GM21737 (cell line): Measurements from ENCODE around the gene OTUD3.
"Not testable (repeated sequence)": the region's sequence is repeated elsewhere in the genome, so short reads cannot be mapped to it uniquely, and the experiment has no call there.

Experiments used
- ATAC-seq: cut with Tn5 transposase; IDR thresholded peaks from one replicate; pipeline ENCODE4 v1.9.1; 2021; ENCODE audit warnings: mild to moderate bottlenecking, moderate library complexity; ENCODE audit not compliant: unreplicated experiment

Gene OTUD3, protein sequence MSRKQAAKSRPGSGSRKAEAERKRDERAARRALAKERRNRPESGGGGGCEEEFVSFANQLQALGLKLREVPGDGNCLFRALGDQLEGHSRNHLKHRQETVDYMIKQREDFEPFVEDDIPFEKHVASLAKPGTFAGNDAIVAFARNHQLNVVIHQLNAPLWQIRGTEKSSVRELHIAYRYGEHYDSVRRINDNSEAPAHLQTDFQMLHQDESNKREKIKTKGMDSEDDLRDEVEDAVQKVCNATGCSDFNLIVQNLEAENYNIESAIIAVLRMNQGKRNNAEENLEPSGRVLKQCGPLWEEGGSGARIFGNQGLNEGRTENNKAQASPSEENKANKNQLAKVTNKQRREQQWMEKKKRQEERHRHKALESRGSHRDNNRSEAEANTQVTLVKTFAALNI

DNA sequence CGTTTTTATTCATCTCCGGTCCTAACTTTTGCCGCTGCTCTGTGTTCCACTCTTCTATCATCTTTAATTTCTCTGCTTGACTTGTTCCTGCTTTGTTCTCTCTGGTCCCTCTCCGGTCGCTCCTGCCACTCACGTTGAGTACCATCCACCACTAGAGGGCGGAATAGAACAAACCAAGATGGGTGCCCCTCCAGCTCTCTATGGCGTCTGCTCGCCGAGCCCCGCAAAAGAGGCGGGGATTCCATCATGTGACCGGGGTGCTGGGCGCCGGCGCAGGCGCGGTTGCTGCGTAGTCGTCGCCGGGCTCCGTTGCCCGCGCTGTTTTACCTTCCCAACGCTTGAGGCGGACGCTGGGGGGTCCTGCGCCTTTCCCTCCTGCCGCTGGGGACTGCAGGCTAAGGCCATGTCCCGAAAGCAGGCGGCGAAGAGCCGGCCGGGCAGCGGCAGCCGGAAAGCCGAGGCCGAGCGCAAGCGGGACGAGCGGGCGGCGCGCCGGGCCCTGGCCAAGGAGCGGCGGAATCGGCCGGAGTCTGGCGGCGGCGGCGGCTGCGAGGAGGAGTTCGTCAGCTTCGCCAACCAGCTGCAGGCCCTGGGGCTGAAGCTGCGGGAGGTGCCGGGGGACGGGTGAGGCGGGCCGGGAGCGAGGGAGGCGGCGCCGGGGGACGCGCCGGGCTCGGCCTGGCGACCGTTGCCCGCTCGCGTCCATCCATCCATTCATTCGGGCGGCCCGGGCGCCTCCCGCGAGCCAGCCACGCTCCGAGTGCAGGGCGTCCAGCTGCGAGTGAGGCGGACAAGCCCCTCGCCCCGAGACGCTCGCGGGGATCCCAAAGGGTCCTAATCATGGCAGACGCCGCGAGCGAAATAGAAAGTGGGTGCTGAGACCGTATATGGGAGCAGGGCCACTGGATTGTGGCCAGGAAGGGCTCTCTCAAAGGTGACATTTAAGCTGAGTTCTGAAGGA lies at the start of gene OTUD3:
Gene OTUD3 (plus strand): TSS at position 285 of the 961 bp plus-strand sequence. CDS start 119 bp downstream, at position 404.
- peak; percentile 91 for ATAC-seq

DNA sequence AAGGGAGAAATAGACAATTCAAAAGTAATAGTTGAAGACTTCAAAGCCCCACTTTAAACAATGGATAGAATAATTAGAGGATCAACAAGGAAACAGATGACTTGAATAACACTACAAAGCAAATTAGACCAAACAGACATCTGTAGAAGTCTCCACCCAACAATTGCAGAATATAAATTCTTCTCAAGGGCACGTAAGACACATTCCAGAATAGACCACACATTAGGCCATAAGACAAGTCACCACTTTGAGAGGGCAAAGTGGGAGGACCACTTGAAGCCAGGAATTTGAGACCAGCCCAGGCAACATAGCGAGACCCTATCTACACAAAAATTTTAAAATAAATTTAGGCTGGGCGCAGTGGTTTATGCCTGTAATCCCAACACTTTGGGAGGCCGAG lies 46.6 kb upstream of the OTUD3 start:
- no peak for ATAC-seq

DNA sequence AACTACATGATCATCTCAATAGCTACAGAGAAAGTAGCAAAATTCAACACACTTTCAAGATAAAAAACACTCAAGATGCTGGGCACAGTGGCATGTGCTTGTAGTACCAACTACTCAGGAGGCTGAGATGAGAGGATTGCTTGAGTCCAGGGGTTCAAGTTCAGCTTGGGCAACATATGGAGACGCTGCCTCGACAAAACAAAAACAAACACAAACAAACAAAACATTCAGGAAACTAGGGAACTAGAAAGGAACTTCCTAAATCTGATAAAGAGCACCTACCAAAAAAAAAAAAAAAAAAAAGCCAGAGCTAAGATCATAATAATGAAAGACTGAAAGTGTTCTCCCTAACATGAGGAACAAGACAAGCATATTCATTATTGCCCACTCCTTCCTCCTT lies 44.3 kb upstream of the OTUD3 start:
- no peak for ATAC-seq

DNA sequence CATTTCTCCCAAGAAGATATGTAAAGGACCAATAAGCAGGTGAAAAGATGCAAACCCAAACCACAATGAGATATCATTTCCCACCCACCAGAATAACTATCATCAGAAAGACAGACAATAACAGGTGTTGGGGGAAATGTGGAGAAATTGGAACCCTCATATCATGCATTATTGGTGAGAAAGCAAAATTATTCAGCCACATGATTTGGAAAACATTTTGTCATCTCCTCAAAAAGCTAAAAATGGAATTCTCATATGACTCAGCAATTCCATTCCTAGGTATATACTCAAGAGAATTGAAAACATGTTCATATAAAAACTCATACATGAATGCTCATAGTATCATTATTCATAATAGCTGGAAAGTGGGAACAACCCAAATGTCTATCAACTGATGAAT lies 42.0 kb upstream of the OTUD3 start:
- no peak for ATAC-seq

DNA sequence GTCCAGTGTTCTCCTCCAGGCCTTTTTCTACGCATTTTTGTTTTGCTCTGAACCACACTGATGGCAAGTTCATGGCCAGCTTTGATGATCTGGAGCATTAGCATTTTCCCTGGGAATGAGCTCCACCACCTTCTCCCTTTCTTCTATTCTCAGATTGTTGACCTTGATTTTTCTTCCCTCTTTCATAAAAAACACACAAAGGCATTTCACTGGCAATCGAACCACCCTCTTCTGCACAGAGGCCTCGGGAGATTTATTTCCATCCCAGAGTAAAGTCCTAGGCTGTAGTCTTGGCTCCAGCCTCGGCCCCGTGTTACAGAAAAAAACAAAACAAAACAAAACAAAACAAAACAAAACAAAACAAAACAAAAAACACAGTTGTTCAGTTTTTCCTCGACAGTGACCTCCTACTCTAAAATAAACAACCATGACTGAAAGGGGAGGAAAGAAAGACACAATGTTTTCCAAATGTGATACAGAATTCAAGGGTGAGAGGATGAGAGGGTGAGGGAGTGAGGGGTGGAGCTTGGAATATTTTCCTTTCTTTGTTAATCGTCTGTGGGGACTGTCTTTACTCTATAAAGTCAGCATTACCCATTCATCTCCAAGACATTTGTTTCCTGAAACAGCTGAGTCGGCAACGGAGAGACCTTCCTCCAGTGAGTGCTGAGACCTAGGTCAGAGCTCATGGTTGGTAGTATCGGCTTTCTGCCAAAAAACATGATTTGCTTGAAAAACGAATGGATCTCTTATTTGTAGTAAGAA lies 37.3 kb upstream of the OTUD3 start:
- no peak for ATAC-seq

DNA sequence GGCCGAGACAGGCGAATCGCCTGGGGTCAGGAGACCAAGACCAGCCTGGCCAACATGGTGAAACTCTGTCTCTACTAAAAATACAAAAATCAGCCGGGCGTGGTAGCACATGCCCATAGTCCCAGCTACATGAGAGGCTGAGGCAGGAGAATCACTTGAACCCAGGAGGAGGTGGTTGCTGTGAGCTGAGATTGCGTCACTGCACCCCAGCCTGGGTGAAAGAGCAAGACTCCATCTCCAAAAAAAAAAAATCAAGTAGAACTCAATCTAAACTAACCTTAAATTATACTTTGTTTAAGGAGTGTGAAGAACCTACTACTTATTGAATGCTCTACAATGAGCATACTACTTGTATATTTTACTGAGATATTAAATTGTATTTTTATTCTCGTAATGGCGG lies 36.6 kb upstream of the OTUD3 start:
- ATAC-seq, result no peak

DNA sequence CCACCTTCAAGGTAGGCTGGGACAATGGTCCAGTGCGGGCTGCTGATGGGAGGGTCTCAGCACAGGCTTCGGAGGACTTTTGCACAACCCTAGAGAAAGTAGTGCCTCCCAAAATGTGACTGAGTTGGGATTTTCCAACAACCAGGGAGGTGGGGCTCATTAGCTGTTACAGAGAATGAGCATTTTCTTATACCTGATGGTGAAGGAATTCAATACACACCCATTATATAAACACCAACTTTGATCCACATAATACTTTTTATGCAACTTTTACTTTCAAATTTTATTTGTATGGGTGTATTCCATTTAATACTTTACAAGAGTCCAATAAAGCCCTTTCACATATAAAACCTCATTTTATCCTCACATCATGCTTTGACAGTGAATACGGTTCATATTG lies 35.9 kb upstream of the OTUD3 start:
- no peak for ATAC-seq

DNA sequence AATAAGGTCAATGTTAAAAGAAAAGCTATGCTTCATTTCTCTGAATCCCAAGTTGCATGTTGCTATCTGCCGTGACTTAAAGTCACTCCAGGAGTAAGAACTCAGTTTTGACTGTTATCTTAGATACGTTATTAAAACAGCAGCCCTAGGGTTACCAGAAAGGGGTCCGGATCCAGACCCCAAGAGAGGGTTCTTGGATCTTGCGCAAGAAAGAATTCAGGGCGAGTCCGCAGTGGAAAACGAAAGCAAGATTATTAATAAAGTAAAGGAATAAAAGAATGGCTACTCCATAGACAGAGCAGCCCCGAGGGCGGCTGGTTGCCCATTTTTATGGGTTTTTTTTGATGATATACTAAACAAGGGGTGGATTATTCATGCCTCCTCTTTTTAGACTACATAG lies 34.9 kb upstream of the OTUD3 start:
- ATAC-seq, result not testable (repeated sequence)

DNA sequence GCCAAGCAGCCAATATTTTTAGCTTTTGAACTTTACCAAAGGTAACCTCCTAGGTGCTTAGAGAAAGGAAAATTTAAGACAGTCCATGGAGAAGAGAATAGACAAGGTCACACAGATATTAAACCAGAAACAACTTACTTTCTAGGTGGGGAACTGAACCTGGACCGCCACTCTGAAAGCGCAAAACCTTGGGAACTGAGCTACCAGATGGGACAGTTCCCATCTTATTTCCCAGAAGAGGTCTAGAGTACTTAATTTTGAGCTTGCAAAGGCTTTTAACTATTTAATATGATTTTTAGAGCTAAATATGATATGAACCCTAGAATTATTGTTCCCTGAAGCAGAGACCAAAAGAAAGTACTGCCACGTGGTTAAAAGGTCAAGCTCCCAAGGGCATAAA lies 32.9 kb upstream of the OTUD3 start:
- not testable (repeated sequence) for ATAC-seq

DNA sequence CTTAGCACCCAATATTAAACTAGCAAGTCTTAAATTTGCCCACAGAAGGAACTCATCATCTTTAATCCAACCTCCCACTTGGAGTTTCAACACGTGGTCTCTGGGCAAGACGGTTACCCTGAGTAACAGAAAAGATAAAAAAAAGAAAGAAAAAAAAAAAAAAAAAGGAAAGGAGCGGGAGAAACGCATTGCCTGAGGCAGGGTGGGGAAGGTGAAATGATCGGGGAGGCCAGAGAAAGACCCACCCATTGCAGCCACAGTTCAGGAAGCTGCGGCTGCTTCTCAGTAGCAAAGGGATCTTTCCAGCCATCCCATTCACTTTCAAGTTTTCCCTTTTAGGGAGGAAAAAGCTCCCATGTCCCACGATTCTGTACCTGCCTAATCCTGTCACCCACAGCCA lies 32.0 kb upstream of the OTUD3 start:
- ATAC-seq, result no peak

DNA sequence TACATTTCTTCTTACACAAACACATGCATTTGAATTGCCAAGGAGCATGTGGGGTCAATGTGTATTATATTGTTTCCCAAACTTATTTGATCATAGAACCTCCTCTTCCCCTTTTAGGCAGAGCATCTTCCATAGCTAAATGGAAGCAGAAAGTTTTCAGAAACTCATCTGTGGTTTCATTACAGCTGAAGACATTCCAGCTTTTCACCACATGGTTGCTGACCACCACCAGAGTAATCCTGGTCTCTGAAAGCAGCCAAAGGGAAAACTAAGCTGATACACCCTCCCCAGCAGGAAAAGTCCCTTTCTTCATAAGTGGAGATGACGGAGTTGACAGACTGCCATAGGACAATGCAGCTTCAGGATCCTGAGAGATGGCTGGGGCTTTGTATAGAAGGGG lies 30.2 kb upstream of the OTUD3 start:
- no peak for ATAC-seq

DNA sequence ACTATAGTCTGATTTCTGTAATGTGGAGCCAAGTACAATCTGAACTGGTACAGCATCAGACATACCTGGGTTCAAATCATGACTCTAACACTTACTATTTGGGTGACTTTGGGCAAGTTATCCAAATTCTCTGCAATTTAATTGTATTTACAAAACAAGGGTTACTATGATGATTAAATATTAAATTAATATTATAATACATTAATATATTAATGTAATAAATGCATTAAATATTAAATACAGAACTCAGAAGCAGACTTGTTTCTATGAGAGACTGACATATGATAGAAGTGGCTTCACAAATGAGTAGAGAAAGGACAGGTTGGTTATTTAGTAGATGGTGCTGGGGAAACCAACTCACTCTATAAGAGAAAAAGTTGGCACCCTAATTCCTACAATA lies 27.3 kb upstream of the OTUD3 start:
- no peak for ATAC-seq

DNA sequence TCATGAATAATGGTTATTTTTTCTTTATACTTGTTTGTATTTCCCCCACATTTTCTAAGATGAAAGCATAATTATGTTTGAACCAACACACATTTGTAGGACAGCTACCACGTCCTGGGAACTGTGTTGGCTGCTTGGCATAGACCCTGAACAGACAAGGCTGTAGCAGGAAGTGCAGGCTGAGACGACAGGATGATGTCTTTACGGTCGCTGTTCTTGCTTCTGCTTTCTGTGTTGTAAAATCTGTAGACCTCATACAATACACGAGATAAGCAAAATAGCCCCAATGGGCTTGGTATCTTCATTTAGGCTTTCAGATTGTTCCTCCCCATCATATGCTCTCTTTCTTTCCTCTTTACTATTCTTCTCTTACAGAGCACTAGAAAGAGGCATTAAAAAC lies 23.3 kb upstream of the OTUD3 start:
- no peak for ATAC-seq

DNA sequence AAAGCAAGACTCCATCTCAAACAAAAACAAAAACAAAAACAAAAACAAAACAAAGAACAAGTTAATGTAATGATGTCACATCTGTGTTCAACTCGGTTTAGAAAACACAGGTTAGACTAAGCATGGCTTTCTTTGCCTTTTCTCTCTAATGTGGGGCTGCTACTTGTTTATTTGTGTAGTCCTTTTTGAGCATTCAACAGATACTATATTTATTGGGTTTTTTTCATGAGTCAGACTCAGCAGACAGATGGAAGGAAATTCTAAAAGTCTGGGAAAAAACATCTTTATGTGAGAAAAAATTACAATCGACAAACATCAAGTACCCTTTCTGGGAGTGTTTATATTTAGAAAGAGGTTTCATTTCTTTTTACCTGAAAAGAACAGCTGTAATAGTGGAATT lies 22.3 kb upstream of the OTUD3 start:
- no peak for ATAC-seq

DNA sequence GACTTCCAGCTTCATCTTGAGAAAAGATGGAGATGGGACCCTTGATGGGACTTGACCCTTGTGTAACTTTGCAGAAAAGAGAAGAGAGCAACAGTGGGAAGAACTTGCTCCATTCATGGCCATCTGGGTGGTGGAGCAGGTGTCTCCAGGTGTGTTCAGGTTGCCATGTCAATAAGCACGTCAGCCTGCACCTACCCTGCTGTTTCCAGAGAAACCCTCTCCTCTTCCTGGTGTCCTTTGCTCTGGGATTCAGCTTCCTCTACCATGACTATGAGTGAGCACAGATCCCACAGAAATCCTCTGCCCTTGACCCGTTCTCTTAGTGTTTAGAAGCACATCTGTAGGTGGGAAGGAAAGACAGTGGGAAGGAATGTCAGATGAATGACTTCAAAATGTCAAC lies 21.8 kb upstream of the OTUD3 start:
- no peak for ATAC-seq

DNA sequence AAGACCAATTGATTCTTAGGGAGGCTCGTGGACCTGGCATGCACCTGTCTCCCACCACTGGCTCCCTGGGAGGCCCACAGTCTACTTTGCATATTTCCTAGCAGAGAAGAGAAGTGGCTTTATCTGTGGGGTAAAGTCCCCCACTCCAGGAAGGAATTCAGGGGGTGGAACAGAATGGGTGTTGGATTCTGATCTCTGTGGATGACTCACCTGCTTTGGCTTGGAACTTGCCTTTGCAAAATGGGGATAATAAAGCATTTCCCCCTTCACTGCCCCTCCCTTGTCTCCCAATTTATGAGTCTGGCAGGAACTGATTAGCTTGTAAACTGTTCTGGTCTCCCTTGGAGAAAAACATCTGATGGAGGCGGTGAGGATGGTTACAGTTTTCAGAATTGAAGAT lies 21.2 kb upstream of the OTUD3 start:
- no peak for ATAC-seq

DNA sequence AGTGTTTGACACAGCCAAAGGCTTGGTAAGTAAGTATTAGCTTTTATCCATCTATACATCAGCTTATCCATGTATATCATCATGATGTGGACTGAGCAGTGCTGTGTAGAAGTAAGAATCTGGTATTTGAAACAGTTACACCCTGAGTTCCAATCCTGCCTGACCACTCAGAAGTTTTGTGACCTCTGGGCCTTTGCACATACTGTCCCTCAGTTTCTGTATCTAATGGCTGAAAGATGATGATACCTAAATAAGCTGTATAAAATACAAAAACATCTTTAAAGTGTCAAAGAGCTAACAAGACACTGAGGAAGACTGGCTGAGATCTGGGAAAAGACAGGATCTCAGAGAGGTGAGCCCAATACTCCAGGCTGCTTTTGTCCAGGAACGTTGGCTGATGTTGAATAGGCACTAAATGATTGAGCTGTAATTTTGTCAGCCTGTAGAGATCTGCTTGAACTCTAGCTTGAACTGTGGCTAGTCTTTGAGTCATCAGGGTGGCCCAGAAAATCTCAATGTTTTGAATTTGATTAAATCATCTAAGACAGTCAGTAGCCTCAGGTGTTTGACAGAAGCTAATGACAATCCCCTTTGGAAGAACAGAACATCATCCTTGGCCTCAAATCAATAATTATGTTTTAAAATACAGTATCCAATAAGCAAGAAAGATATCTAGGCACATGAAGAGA lies 20.2 kb upstream of the OTUD3 start:
- ATAC-seq, result no peak

DNA sequence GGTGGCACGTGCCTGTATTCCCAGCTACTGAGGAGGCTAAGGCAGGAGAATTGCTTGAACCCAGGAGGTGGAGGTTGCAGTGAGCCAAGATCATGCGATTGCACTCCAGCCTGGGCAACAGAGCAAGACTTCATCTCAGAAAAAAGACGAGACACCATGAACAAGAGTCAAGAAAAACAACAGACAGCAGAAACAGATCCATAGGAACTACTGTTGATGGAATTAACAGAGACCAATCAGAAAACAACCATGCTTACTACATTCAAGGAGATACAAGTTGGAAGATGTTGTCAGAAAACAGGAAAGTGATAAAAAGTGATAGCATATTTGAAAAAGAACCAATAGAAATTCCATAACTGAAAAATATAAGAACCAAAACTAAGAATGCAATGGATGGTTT lies 19.3 kb upstream of the OTUD3 start:
- no peak for ATAC-seq

DNA sequence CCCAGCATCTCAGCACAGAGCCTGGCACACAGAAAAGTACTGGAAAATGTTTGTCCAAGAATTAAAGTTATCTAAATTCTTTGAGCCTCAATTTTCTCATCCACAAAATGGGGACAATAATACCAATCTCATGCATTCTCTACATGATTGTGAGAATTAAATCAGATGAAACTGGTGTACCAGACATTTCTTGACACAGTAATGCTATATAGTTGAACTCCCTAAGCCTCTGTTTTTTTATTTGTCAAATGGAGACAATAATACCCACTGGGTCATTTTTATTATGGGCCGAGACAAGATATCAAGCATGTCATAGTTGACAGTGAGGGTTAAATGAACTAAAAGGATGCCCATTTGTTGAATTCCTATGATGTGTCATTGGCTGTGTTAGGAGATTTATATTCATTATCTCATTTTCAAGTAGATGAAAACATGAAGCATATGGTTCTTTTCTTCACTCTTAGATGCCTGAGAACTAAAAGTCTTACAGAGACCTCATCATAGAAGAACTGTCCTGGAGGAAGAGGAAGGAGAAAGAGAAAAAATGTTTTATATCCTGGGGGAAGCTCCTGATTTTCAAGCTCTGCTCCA lies 17.5 kb upstream of the OTUD3 start:
- no peak for ATAC-seq

DNA sequence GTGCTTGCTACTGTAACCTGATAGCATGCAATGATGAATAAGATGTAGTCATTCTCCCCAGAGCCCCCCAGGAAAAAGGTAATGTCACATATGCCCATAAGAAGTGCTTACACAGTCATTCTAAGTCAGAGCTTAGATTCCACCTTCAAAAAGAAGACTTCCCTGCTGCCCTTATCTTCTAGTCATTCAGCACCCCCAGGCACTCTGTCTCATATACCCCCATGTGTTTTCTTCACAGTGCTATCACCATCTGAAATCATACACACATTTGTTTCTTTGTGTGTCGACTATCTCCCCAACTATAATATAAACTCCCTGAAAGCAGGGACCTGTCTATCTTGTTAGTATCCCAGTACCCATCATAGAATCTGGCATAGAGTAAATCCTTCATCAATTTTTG lies 16.2 kb upstream of the OTUD3 start:
- no peak for ATAC-seq
